Measurements from ENCODE around the gene RTCA.
"Not testable (repeated sequence)": the region's sequence is repeated elsewhere in the genome, so short reads cannot be mapped to it uniquely, and the experiment has no call there.

The RTCA gene

DNA sequence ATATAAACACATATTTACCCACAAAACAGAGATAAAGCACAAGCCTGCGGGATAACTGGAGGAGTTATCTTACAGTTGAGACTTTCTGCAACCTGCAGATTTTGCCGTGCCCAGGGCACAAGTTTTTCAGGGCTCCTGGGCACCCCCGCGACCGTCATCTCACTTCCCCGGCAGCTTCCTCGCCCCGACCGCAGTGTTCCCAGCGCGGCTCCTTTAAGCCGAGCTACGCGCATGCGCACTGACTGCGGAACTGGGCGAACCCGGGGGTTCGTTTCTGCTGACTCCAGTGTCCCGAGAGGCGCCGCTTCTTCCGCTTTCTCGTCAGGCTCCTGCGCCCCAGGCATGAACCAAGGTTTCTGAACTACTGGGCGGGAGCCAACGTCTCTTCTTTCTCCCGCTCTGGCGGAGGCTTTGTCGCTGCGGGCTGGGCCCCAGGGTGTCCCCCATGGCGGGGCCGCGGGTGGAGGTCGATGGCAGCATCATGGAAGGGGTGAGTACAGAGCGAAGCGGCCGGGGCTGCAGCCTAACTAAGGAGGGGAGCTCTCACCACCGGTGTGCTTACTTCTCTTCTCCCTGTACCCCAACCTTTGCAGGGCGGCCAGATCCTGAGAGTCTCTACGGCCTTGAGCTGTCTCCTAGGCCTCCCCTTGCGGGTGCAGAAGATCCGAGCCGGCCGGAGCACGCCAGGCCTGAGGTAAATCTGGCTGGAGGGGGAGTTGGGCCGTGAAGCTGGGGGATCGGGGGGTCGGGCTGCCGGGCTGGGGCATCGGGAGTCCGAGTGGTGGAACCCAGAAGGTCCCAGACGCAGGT is at the start of gene RTCA:
Gene RTCA, plus strand, starts transcription at position 286 of the 810 bp plus-strand sequence. Its CDS starts 160 bp downstream, at position 446.
- DNase-seq (ENCODE audit: low read depth in 4 of 4, low spot score in 1 of 4): peak; percentile 90 to 95 (median 93)

- DNase-seq (ENCODE audit: low read depth in 4 of 4, low spot score in 1 of 4): no peak
These were observed 48.2 kb upstream of the RTCA start for GRCh38 chr1:100217834-100218233.

DNA sequence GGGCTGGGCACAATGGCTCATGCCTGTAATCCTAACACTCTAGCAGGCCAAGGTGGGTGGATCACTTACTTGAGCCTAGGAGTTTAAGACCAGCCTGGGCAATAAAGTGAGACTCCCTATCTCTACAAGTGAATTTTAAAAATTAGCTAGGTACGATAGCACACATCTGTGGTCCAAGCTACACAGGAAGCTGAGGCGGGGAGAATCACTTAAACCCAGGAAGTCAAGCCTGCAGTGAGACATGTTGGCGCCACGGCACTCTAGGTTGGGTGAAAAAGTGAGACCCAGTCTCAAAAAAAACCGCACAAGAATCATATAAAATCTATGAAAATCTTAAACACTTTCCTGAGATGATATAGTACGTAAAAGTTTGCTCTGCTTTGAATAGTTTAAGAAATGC is 46.6 kb upstream of the RTCA start:
- no peak for DNase-seq (ENCODE audit: low read depth in 4 of 4, low spot score in 1 of 4)

DNA sequence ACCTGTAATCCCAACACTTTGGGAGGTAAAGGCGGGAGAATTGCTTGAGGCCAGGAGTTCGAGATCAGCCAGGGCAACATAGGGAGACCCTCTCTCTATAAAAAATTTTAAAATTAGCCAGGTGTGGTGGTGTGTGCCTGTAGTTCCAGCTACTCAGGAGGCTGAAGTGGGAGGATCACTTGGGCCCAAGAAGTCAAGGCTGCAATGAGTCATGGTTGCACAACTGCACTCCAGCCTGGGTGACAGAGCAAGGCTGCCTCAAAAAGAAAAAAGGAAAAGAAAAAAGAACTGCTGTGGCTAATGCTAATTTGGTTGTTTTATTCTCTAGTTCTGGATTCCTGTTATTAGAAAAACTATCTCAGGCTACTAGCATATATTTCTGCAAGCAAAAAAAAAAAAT is 46.1 kb upstream of the RTCA start:
- DNase-seq (ENCODE audit: low read depth in 4 of 4, low spot score in 1 of 4): no peak

DNA sequence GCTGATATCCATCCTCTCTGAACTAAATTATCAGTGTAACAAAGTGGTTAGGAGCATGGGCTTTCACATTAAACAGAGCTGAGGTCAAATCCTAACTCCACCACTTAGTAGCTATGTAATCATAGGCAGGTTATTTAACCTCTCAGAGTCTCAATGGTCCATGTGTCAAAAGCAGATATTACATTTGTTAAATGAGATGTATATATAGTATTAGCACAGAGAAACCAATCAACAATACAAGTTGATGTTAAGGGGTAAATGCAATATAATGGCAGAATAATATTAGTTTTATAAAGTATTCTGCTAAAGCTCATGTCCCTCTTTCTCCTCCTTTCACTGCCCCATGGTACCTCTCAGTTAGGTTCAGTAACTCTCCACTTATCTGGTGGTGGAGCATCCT is 43.6 kb upstream of the RTCA start:
- DNase-seq (ENCODE audit: low read depth in 4 of 4, low spot score in 1 of 4): no peak

DNA sequence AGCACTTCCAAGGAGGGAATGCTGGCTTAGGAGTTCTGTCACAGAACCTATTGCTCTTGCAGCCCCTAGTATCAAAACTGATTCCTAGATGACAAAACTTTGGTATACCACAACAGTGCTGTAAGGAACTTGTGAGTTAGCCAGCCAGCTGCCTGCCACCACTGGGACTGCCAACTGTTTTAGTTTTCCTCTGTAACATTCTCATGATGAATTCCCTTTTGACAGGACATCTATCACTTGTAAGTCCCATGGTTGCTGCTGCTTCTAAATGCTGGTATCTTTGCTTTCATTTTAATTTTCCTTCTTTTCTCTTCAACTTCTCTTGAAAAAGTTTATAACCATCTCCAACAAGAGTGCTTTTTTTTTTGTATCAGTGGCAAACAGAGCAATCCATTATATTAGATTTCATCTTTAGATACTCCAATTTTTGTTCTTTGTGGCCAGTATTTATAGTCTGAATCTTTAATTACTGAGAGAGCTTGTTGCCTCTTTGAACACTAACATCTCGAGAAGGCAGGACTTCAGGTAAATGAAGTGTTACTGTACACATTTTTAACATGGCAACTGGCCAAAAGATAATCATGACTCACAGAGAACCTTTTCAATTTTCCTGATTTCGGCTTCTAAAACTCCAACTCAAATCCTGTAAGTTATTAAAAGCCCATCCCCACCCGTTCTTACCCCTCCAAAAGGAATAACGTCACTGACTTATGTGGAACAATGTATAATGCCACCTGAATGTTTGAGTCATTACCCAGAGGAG is 36.2 kb upstream of the RTCA start:
- no peak for DNase-seq (ENCODE audit: low read depth in 4 of 4, low spot score in 1 of 4)

DNA sequence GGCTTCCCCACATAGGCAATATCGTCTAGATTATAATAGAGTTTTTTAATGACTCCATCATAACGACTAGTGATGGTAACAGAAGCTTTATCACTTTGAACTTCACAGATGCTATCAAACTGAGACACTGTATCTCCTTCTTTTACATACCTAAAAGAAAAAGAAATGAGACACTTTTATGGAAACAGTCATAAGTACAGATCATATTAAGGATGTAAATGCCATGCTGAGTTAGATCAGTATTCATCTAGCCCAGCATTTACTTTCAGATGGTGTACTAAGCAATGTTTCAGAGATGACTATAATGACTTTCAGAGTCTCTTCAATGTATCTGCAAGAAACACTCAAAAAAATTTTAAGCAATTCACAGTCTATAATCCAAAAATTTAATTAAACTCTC is 35.3 kb upstream of the RTCA start:
- no peak for DNase-seq (ENCODE audit: low read depth in 4 of 4, low spot score in 1 of 4)

DNA sequence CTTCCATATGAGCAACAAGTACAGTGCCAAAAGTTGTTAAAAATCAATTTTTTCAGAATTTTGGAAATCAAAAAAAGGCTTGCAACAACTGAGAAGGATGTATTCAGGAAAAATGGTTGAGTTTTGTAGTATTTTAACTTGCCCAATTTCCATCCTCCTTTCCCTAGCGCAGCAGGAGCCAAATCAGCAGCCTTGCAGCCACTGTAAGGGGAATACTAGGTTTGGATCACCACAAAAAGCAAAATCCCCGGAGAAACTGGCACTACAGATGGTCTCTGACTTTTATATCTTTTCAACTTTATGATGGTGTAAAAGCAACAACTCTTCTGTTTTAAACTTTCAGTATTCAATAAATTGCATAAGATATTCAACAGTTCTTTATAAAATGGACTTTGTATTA is 34.3 kb upstream of the RTCA start:
- no peak for DNase-seq (ENCODE audit: low read depth in 4 of 4, low spot score in 1 of 4)

- DNase-seq (ENCODE audit: low read depth in 4 of 4, low spot score in 1 of 4): no peak
These were observed 33.9 kb upstream of the RTCA start for GRCh38 chr1:100232156-100232555.

GRCh38 chr1:100233566-100233965 is 32.5 kb upstream of the RTCA start:
- DNase-seq (ENCODE audit: low read depth in 4 of 4, low spot score in 1 of 4): not testable (repeated sequence)

- no peak for DNase-seq (ENCODE audit: low read depth in 4 of 4, low spot score in 1 of 4)
These were observed 31.6 kb upstream of the RTCA start for GRCh38 chr1:100234432-100234831.

DNA sequence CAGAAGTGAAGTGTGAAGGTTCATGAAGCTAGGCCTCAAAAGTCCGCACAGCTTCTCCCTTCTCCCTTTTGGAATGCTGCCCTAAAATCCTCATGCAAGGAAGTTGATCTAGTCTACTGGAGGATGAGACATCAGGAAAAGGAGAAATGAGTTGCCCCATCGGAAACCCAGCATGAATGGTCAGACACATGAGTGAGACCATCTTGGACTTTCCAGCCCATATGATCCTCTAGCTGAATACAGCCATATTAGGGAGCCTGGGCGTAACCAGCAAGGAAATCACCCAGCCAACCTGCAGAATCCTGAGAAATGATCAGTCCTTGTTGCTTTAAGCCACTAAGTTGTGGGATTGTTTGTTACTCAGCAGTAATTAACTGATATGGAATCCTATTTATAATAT is 28.9 kb upstream of the RTCA start:
- DNase-seq (ENCODE audit: low read depth in 4 of 4, low spot score in 1 of 4): no peak

DNA sequence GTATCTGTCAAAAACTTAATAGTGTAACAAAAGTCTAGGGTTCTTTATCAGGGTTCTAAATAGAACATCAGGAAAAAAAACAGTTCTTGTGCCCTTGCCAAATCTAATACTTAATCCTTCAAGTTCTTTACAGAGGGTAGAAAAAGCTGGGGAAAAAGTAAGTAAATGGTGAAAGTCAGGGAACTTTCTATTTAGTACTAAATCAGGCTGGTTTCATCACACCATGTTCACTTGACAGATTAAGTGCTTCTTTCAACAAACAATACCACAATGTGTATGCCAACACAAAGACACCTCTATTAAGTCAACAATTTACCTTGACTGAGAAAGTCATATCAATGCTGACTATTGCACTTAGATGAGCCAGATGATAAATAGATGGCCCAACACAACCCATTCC is 26.1 kb upstream of the RTCA start:
- DNase-seq (ENCODE audit: low read depth in 4 of 4, low spot score in 1 of 4): no peak

DNA sequence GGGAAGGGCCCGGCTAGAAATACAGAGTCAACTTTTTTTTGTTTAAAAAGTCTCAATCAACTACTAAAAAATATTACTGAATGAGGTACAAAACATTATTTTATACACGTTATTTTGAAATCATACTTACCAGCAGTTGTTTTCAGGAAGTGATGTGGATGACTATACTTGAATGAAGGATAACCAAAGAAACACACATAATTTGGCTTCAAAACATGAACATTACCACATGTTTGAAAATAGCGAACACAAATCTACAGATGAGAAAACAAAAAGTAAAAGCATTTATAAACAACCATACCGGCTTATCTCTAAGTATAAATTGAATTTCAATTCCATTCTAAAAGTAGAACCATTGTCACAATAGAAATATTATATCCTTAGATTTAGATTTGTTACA is 25.4 kb upstream of the RTCA start:
- no peak for DNase-seq (ENCODE audit: low read depth in 4 of 4, low spot score in 1 of 4)

- DNase-seq (ENCODE audit: low read depth in 4 of 4, low spot score in 1 of 4): no peak
These were observed 19.3 kb upstream of the RTCA start for GRCh38 chr1:100246738-100247137.

DNA sequence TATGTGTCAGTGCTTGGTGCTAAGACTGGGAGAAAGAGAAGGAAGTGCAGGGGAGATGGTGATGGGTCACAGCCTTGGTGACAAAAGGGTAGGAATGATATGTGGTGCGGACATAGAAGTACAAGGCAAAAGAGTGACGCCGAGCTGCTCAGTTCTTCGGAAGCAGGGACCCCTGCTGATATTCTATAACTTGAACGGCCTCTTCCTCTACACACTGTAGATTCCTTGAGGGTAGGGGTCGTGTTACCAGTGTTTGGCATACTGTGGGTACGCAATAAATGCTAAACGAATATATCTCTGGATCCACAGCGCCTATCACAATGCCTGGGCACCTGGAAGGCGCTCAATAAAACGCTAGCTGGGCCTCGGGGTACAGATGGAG is 16.9 kb upstream of the RTCA start:
- no peak for DNase-seq (ENCODE audit: low read depth in 4 of 4, low spot score in 1 of 4)

DNA sequence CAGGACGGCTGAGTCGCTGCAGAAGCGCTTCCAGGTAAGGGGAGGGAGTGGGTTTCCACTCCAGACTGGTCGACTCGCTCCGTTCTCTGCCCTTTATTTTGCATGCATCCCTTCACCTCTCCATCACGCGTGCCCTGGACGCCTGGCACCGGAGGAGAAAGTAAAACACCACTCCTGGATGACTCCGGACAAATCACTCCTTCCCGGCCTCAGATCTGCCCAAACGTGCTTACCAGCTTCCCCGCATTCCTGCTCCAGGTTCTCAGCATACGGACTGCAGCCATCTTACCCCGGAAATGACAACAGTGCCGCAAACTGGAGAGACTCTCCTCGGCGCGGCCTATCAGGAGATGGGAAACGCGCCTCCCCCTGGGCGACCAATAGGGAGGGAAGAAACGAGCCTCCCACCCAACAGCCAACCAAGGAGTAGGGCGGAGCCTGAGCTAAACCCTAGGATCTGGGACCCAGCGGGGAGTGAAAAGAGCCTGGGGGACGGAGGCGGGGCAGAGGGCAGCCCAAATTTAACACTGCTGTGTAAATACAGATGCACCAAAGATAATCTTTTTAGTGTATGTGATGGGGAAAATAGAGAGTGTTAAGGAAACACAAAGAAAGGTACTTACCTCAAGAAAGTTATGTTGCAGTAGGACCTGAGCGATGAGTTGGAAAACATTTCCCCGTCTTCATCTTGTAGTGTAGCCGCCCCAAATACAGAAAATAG is 16.3 kb upstream of the RTCA start, which contains the start of gene DBT:
Gene DBT, minus strand, starts transcription at position 298 of the 721 bp plus-strand sequence. Its CDS starts 14 bp downstream, at position 284.
- DNase-seq (ENCODE audit: low read depth in 4 of 4, low spot score in 1 of 4): peak; percentile 65 to 91 (median 82)

DNA sequence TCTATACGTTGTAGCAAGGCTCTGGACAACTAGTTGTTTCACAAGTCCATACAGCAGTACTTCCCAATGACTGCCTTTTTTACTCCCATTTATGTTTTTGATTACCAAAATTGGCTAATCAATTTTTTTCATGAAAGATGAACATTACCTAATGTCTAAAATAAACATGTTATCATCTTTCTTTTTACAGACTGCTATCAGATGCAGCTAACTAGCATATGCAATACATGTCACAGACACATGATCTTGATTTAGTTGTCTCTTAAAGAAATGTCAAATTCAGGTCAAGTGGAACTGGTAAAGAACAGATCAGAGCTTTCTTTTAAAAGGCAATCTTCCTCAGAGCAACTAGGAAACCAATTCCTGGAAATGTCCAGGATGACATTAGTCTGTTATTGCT is 15.8 kb upstream of the RTCA start:
- DNase-seq (ENCODE audit: low read depth in 4 of 4, low spot score in 1 of 4): no peak

DNA sequence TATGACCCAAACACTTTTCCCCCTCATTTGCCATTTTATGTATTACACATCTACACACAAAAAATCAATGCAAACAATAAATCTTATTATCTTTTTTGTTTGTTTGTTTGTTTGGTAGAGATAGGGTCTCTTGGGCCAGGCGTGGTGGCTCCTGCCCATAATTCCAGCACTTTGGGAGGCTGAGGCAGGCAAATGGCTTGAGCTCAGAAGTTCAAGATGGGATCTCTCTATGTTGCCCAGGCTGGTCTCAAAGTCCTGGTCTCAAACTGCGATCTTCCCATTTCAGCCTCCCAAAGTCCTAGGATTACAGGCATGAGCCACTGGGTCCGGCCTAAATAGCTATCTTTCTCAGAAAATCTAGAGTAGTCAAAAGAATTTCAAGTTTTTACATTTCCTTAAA is 15.2 kb upstream of the RTCA start:
- no peak for DNase-seq (ENCODE audit: low read depth in 4 of 4, low spot score in 1 of 4)

GRCh38 chr1:100252901-100253300 is 13.1 kb upstream of the RTCA start:
- no peak for DNase-seq (ENCODE audit: low read depth in 4 of 4, low spot score in 1 of 4)

DNA sequence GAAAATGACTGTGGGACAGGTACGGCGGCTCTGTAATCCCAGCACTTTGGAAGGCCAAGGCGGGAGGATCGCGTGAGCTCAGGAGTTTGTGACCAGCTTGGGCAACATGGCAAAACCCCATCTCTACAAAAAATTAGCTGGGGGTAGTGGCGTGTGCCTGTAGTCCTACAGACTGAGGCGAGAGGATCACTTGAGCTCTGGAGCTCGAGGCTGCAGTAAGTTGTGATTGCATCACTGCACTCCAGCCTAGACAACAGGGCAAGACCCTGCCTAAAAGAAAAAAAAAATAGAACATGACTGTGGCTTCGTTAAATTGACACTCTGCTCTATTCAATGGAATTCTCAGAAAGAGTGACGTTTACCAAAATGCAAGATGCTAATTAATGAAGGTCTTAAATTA is 12.5 kb upstream of the RTCA start:
- DNase-seq (ENCODE audit: low read depth in 4 of 4, low spot score in 1 of 4): no peak

DNA sequence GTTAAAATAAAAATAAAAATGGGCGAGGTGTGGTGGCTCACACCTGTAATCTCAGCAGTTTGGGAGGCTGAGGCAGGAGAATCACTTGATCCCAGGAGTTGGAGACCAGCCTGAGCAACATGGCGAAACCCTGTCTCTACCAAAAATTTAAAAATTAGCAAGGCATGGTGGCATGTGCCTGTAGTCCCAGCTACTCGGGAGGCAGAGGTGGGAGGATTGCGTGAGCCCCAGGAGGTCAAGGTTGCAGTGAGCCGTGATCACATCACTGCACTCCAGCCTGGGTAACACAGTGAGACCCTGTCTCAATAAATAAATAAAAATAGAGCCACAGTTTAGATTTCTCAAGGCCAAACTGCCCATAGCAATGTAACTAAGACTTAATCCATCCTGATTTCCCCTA is 9.7 kb upstream of the RTCA start:
- DNase-seq (ENCODE audit: low read depth in 4 of 4, low spot score in 1 of 4): not testable (repeated sequence)

All from stimulated activated CD4-positive, alpha-beta T cell treated with anti-CD3 and anti-CD28 coated beads, Interleukin-1b, Interleukin-23, amount 100 ng/mL, for 24 hours (primary cell).